SK-N-SH (cell line): ENCODE measurements around the gene AFAP1. TPM values are rescaled to one million over a fixed set of nuclear protein-coding genes. Genes with fewer than 3 reads are reported as not detected.

ENCODE experiments used
- CTCF ChIA-PET: fragments of 300-600, 350-600 bp; formaldehyde crosslinking; extraction: SDS; loops from one replicate; lab custom pipeline; 2021; lab: Yijun Ruan, JAX
- POLR2A ChIA-PET: fragments of 350-600 bp; sonication (Branson Sonifier 250); formaldehyde crosslinking; extraction: SDS; loops from one replicate; lab custom pipeline; 2020; ENCODE audit warnings: antibody characterized with exemption, inconsistent platforms; lab: Yijun Ruan, JAX
- DNase-seq: peaks from one replicate; pipeline ENCODE4 v3.0.0; 2012
- H2AFZ ChIP-seq: fragments of 200-600 bp; sonication (generic); 2 replicates; pipeline ENCODE4 v1.8.1; 2016; ENCODE audit warnings: antibody characterized with exemption, mild to moderate bottlenecking, low read depth
- H3F3A ChIP-seq: fragments of 200-600 bp; sonication (generic); replicated peaks from 2 replicates; pipeline ENCODE3; 2016; ENCODE audit warnings: antibody characterized with exemption, mild to moderate bottlenecking; ENCODE audit not compliant: insufficient read depth
- H3K27ac ChIP-seq, 2 experiments: fragments of 200-500 bp in 1 of 2; fragments of 200-600 bp in 1 of 2; sonication (Bioruptor generic) in 1 of 2; sonication (generic), shearing (Covaris generic) in 1 of 2; 2 replicates each; pipeline versions ENCODE4 v1.5.1 to v1.6.1; 2014 to 2016; ENCODE audit warnings: low read depth in 2 of 2, inconsistent platforms in 1 of 2, low read length in 1 of 2, mild to moderate bottlenecking in 1 of 2, mixed read lengths in 1 of 2
- H3K27me3 ChIP-seq: fragments of 200-600 bp; sonication (generic), shearing (Covaris generic); 2 replicates; pipeline ENCODE4 v1.6.1; 2016; ENCODE audit warnings: mixed run types; ENCODE audit not compliant: insufficient read depth
- H3K36me3 ChIP-seq, 2 experiments: fragments of 200-500 bp in 1 of 2; fragments of 200-600 bp in 1 of 2; sonication (Bioruptor generic) in 1 of 2; sonication (generic) in 1 of 2; replicated peaks in 1 of 2; 2 replicates each; pipeline versions ENCODE3 to v1.5.1; 2014 to 2016; ENCODE audit warnings: low read length in 1 of 2, mild to moderate bottlenecking in 1 of 2; ENCODE audit not compliant: insufficient read depth in 2 of 2, control insufficient read depth in 1 of 2
- H3K4me1 ChIP-seq, 2 experiments: fragments of 200-500 bp in 1 of 2; fragments of 200-600 bp in 1 of 2; sonication (Bioruptor generic) in 1 of 2; sonication (generic), shearing (Covaris generic) in 1 of 2; 2 replicates each; pipeline versions ENCODE4 v1.5.1 to v1.6.1; 2014 to 2016; ENCODE audit warnings: low read depth in 1 of 2, low read length in 1 of 2, mixed run types in 1 of 2; ENCODE audit not compliant: insufficient read depth in 2 of 2, control insufficient read depth in 1 of 2
- H3K4me2 ChIP-seq: fragments of 200-600 bp; sonication (generic), shearing (Covaris generic); 2 replicates; pipeline ENCODE4 v1.6.1; 2017; ENCODE audit warnings: mixed run types
- H3K4me3 ChIP-seq, 2 experiments: fragments of 200-500 bp in 1 of 2; fragments of 200-600 bp in 1 of 2; sonication (Bioruptor generic) in 1 of 2; sonication (generic), shearing (Covaris generic) in 1 of 2; 2 replicates each; pipeline versions ENCODE4 v1.5.1 to v1.8.1; 2014 to 2016; ENCODE audit warnings: low read depth in 2 of 2, inconsistent platforms in 1 of 2, low read length in 1 of 2, mild to moderate bottlenecking in 1 of 2, mixed read lengths in 1 of 2, moderate library complexity in 1 of 2
- H3K79me2 ChIP-seq: fragments of 200-600 bp; sonication (generic); 2 replicates; pipeline ENCODE4 v1.8.1; 2017; ENCODE audit warnings: mild to moderate bottlenecking; ENCODE audit not compliant: insufficient read depth
- H3K9ac ChIP-seq: fragments of 200-600 bp; sonication (generic); 2 replicates; pipeline ENCODE4 v1.6.1; 2017; ENCODE audit warnings: mixed run types
- H3K9me2 ChIP-seq: fragments of 200-600 bp; sonication (generic); 2 replicates; pipeline ENCODE4 v1.6.1; 2017; ENCODE audit warnings: mixed run types
- H3K9me3 ChIP-seq: fragments of 200-600 bp; sonication (generic); 2 replicates; pipeline ENCODE4 v1.6.1; 2017; ENCODE audit warnings: mixed run types, mild to moderate bottlenecking, moderate library complexity
- H4K20me1 ChIP-seq: fragments of 200-600 bp; sonication (generic); 2 replicates; pipeline ENCODE4 v1.6.1; 2017; ENCODE audit warnings: mild to moderate bottlenecking, mixed run types; ENCODE audit not compliant: insufficient read depth
- FOXJ3 ChIP-seq: sonication (generic); formaldehyde crosslinking; IDR thresholded peaks from 2 replicates; pipeline ENCODE4 v1.5.1; 2020; ENCODE audit warnings: mild to moderate bottlenecking, missing genetic modification reagents
- GABPA ChIP-seq: IDR thresholded peaks from 2 replicates; pipeline ENCODE4 v1.4.0; 2012; ENCODE audit warnings: low read depth, mild to moderate bottlenecking
- MEF2A ChIP-seq: IDR thresholded peaks from 2 replicates; pipeline ENCODE4 v1.4.0; 2012; ENCODE audit warnings: low read depth, borderline replicate concordance
- NFIC ChIP-seq: IDR thresholded peaks from 2 replicates; pipeline ENCODE4 v1.4.0; 2012; ENCODE audit warnings: borderline replicate concordance
- NRF1 ChIP-seq: IDR thresholded peaks from 2 replicates; pipeline ENCODE4 v1.6.1; 2012; ENCODE audit warnings: low read depth, mild to moderate bottlenecking, low read length
- POLR2AphosphoS5 ChIP-seq: IDR thresholded peaks from 2 replicates; pipeline ENCODE4 v1.6.1; 2012; ENCODE audit warnings: low read depth, low read length
- RCOR1 ChIP-seq: fragments of 150-350 bp; IDR thresholded peaks from 2 replicates; pipeline ENCODE4 v1.6.1; 2017; ENCODE audit warnings: antibody characterized with exemption, low read length
- SMC3 ChIP-seq: IDR thresholded peaks from 2 replicates; pipeline ENCODE4 v1.6.1; 2012; ENCODE audit warnings: low read depth, low read length, improper control_type of control experiment
- TAF1 ChIP-seq: IDR thresholded peaks from 2 replicates; pipeline ENCODE4 v1.6.1; 2012; ENCODE audit warnings: low read depth, mild to moderate bottlenecking, low read length, moderate library complexity, borderline replicate concordance
- YY1 ChIP-seq: IDR thresholded peaks from 2 replicates; pipeline ENCODE4 v1.4.0; 2012; ENCODE audit warnings: low read depth, mild to moderate bottlenecking
- whole genome bisulfite sequencing: methylation state at CpG from one replicate; pipeline ENCODE4 v1.1.6; 2017; ENCODE audit warnings: low lambda C conversion rate; 5-methylcytosine and 5-hydroxymethylcytosine counted together
- polyA plus RNA-seq, 3 experiments: library from polyadenylated mRNA; depleted of rRNA; stranded (reverse); fragments of >200 nt; gene quantifications; 2 replicates each; pipeline ENCODE4 v1.2.3, GENCODE V29; 2012
- TF ChIP-seq, protein P1 (sequence below): IDR thresholded peaks from 2 replicates; pipeline ENCODE4 v1.4.0; 2012; ENCODE audit warnings: low read depth
- TF ChIP-seq, protein P2 (sequence below): fragments of 150-350 bp; IDR thresholded peaks from 2 replicates; pipeline ENCODE4 v1.6.1; 2016; ENCODE audit warnings: mild to moderate bottlenecking, low read depth, low read length
- TF ChIP-seq, protein P3 (sequence below): IDR thresholded peaks from 2 replicates; pipeline ENCODE4; 2012
- TF ChIP-seq, protein P4 (sequence below): IDR thresholded peaks from 2 replicates; pipeline ENCODE4 v1.4.0; 2012; ENCODE audit warnings: low read depth, borderline replicate concordance
- TF ChIP-seq, protein P5 (sequence below): IDR thresholded peaks from 2 replicates; pipeline ENCODE4 v1.6.1; 2012; ENCODE audit warnings: mild to moderate bottlenecking, low read depth, low read length, moderate library complexity

The AFAP1 gene
- polyA plus RNA-seq, 1 of the 3 experiments (the other 2 are of a cell fraction): 67.9 TPM

DNA sequence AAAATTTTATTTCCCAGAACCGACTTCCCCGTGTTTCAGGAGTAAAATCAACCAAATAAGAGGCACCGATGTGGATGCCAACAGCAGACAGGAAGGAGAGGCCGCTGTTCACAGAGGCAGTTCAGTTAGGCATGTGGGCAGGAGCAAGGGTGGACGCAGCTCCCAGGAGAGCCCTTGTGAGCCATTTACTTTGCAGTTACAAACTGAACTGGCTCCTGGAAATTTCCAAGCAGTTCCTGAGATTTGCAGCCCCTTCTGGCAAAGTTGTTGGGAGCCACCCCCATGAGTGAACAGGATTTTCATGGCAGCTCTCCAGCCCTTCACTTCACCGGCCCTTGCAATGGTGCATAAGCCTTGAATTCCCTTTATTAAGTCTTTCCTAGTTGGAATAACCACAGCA is 189.1 kb downstream of the AFAP1 start:
- H2AFZ ChIP-seq: no peak overlapping the region
- H3K27me3 ChIP-seq: no peaks in the 10 kb centered on the region
- H3K9me3 ChIP-seq: no peaks in the 10 kb centered on the region
- H4K20me1 ChIP-seq: no peaks in the 10 kb centered on the region; the same call in 1 of the 2 replicates
- no peak overlapping the region for H3K27ac ChIP-seq
- CTCF ChIA-PET: interaction anchor here (0.6 to 2.3 kb wide), 3 partner anchors 11 to 52 kb away, joined by 3 to 7 read pairs (median 7); no protein-coding TSS in a partner anchor
- H3K9me2 ChIP-seq: no peaks in the 10 kb centered on the region
- POLR2A ChIA-PET: no interaction called here
- no peaks in the 10 kb centered on the region for H3K79me2 ChIP-seq
- H3K36me3 ChIP-seq: no peaks in the 10 kb centered on the region
- no peak overlapping the region for H3K4me2 ChIP-seq
- H3K4me1 ChIP-seq: no peaks in the 10 kb centered on the region; a peak in 1 of 4 replicates
- no peak overlapping the region for H3K9ac ChIP-seq
- H3K4me3 ChIP-seq: no peak overlapping the region
- H3F3A ChIP-seq: peaks cover 19% of the 10 kb centered on the region
- no peak for DNase-seq
- no peak for TF ChIP-seq NRF1
- TF ChIP-seq, protein P1, sequence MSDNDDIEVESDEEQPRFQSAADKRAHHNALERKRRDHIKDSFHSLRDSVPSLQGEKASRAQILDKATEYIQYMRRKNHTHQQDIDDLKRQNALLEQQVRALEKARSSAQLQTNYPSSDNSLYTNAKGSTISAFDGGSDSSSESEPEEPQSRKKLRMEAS: no peak
- TF ChIP-seq RCOR1: no peak
- TF ChIP-seq, protein P2, sequence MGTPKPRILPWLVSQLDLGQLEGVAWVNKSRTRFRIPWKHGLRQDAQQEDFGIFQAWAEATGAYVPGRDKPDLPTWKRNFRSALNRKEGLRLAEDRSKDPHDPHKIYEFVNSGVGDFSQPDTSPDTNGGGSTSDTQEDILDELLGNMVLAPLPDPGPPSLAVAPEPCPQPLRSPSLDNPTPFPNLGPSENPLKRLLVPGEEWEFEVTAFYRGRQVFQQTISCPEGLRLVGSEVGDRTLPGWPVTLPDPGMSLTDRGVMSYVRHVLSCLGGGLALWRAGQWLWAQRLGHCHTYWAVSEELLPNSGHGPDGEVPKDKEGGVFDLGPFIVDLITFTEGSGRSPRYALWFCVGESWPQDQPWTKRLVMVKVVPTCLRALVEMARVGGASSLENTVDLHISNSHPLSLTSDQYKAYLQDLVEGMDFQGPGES: no peak
- TF ChIP-seq GABPA: no peak
- TF ChIP-seq, protein P3, sequence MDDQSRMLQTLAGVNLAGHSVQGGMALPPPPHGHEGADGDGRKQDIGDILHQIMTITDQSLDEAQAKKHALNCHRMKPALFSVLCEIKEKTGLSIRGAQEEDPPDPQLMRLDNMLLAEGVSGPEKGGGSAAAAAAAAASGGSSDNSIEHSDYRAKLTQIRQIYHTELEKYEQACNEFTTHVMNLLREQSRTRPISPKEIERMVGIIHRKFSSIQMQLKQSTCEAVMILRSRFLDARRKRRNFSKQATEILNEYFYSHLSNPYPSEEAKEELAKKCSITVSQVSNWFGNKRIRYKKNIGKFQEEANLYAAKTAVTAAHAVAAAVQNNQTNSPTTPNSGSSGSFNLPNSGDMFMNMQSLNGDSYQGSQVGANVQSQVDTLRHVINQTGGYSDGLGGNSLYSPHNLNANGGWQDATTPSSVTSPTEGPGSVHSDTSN: no peak
- no peak for TF ChIP-seq YY1
- TF ChIP-seq, protein P4, sequence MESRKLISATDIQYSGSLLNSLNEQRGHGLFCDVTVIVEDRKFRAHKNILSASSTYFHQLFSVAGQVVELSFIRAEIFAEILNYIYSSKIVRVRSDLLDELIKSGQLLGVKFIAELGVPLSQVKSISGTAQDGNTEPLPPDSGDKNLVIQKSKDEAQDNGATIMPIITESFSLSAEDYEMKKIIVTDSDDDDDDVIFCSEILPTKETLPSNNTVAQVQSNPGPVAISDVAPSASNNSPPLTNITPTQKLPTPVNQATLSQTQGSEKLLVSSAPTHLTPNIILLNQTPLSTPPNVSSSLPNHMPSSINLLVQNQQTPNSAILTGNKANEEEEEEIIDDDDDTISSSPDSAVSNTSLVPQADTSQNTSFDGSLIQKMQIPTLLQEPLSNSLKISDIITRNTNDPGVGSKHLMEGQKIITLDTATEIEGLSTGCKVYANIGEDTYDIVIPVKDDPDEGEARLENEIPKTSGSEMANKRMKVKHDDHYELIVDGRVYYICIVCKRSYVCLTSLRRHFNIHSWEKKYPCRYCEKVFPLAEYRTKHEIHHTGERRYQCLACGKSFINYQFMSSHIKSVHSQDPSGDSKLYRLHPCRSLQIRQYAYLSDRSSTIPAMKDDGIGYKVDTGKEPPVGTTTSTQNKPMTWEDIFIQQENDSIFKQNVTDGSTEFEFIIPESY: no peak
- TF ChIP-seq FOXJ3 (CRISPR knock-in tag): no peak
- 73% methylated on average over 6 of the region's 6 CpGs for WGBS

DNA sequence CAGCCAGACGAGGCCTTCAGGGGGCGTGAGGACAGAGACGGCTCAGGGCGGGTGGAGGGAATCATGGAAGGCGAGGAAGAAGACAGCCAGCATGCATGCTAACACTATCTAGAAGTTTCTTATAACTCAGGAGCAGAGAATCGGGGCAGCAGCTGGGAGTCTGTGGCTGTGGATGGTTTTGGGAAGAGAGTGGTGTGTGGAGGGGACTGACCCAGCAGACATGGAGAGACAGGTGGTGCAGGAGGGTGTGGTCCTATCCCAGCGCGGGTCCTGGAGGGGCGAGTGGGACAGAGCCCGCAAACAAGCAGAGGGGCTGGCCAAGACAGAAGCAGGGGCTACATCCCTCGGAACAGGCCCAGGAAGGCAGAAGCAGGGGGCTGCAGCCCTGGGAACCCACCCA is 192.1 kb downstream of the AFAP1 start:
- POLR2A ChIA-PET: no interaction called here
- CTCF ChIA-PET: interaction anchor here (1.1 to 1.4 kb wide), 3 partner anchors 14 to 182 kb away, joined by 3 to 6 read pairs (median 3); no protein-coding TSS in a partner anchor
- no peaks in the 10 kb centered on the region for H4K20me1 ChIP-seq
- TF ChIP-seq POLR2AphosphoS5 (no peak), NFIC (no peak), TAF1 (no peak), MEF2A (no peak), SMC3 (no peak)
- TF ChIP-seq, protein P2: no peak
- TF ChIP-seq, protein P5, sequence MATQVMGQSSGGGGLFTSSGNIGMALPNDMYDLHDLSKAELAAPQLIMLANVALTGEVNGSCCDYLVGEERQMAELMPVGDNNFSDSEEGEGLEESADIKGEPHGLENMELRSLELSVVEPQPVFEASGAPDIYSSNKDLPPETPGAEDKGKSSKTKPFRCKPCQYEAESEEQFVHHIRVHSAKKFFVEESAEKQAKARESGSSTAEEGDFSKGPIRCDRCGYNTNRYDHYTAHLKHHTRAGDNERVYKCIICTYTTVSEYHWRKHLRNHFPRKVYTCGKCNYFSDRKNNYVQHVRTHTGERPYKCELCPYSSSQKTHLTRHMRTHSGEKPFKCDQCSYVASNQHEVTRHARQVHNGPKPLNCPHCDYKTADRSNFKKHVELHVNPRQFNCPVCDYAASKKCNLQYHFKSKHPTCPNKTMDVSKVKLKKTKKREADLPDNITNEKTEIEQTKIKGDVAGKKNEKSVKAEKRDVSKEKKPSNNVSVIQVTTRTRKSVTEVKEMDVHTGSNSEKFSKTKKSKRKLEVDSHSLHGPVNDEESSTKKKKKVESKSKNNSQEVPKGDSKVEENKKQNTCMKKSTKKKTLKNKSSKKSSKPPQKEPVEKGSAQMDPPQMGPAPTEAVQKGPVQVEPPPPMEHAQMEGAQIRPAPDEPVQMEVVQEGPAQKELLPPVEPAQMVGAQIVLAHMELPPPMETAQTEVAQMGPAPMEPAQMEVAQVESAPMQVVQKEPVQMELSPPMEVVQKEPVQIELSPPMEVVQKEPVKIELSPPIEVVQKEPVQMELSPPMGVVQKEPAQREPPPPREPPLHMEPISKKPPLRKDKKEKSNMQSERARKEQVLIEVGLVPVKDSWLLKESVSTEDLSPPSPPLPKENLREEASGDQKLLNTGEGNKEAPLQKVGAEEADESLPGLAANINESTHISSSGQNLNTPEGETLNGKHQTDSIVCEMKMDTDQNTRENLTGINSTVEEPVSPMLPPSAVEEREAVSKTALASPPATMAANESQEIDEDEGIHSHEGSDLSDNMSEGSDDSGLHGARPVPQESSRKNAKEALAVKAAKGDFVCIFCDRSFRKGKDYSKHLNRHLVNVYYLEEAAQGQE: no peak
- TF ChIP-seq, protein P3: no peak
- TF ChIP-seq, protein P1: no peak

More for the DNA sequence above, 192.1 kb downstream of the AFAP1 start:
- Histone ChIP-seq H3K9ac (no peak overlapping the region), H3K27me3 (no peaks in the 10 kb centered on the region), H3K9me2 (no peaks in the 10 kb centered on the region), H3K27ac (no peak overlapping the region), H3K9me3 (no peaks in the 10 kb centered on the region), H2AFZ (no peak overlapping the region), H3F3A (peaks cover 19% of the 10 kb centered on the region), H3K4me1 (peaks cover 0 to 11% of the 10 kb centered on the region in 2 experiments; a peak in 1 of 4 replicates), H3K4me2 (no peak overlapping the region), H3K79me2 (no peaks in the 10 kb centered on the region), H3K36me3 (peaks cover 0 to 5% of the 10 kb centered on the region in 2 experiments), H3K4me3 (no peak overlapping the region)
- no peak for DNase-seq
- 98% methylated on average over 11 of the region's 11 CpGs for WGBS
